HCT116 (cell line): ENCODE measurements around the gene DERA. TPM values are rescaled to one million over a fixed set of nuclear protein-coding genes. Genes with fewer than 3 reads are reported as not detected.

Source experiments
- ATAC-seq: fragments of 200-7000 bp; cut with Tn5 transposase; 2 replicates; pipeline ENCODE4 v1.9.1; 2020; ENCODE audit warnings: mild to moderate bottlenecking, moderate library complexity
- BruUV-seq: library from RNA; stranded (reverse); fragments of 400-500 nt; replicated peaks from 2 replicates; lab custom pipeline; 2021; lab: Mats Ljungman, UMichigan
- CTCF ChIA-PET: fragments of 300-600 bp; sonication (Branson Sonifier 250); formaldehyde crosslinking; loops from one replicate; lab custom pipeline; 2021; ENCODE audit warnings: antibody characterized with exemption; lab: Charles Lee
- POLR2A ChIA-PET: fragments of 300-600, 350-600 bp; sonication (Branson Sonifier 250); formaldehyde crosslinking; loops from one replicate; lab custom pipeline; 2021; ENCODE audit warnings: antibody characterized with exemption; lab: Charles Lee
- RAD21 ChIA-PET, 2 experiments: fragments of 300-600 bp; sonication (Branson Sonifier 250); formaldehyde crosslinking; loops; one replicate each; lab custom pipeline; 2023; ENCODE audit warnings: low total read pairs in 2 of 2; ENCODE audit not compliant: uncharacterized antibody in 2 of 2, unreplicated experiment in 2 of 2, low non-redundant PET in 1 of 2; lab: Charles Lee
- DNase-seq: peaks from one replicate; pipeline ENCODE4 v3.0.0-alpha.2; 2010; ENCODE audit warnings: low read depth, low spot score
- H2AFZ ChIP-seq: fragments of 200-600 bp; shearing (Covaris generic), sonication (generic); 2 replicates; pipeline ENCODE4 v1.6.1; 2017; ENCODE audit warnings: low read depth, mixed run types, mixed read lengths, antibody characterized with exemption, low read length; ENCODE audit not compliant: poor library complexity, severe bottlenecking
- H3K27ac ChIP-seq: 2 replicates; pipeline ENCODE4 v1.5.1; 2012; ENCODE audit warnings: low read depth, low read length
- H3K27me3 ChIP-seq: fragments of 200-600 bp; sonication (generic); 2 replicates; pipeline ENCODE4 v1.6.1; 2016; ENCODE audit warnings: mixed run types, low read length, mixed read lengths; ENCODE audit not compliant: insufficient read depth
- H3K36me3 ChIP-seq, 2 experiments: fragments of 200-500 bp in 1 of 2; fragments of 200-600 bp in 1 of 2; sonication (Bioruptor generic) in 1 of 2; sonication (generic) in 1 of 2; 2 replicates each; pipeline versions ENCODE4 v1.5.1 to v1.6.1; 2014 to 2016; ENCODE audit warnings: low read length in 2 of 2, inconsistent platforms in 1 of 2, mixed read lengths in 1 of 2, mixed run types in 1 of 2; ENCODE audit not compliant: insufficient read depth in 2 of 2, control insufficient read depth in 1 of 2
- H3K4me1 ChIP-seq, 2 experiments: fragments of 200-600 bp in 1 of 2; sonication (generic) in 1 of 2; 2 replicates each; pipeline versions ENCODE4 v1.5.1 to v1.6.1; 2012 to 2017; ENCODE audit warnings: low read length in 2 of 2, inconsistent platforms in 1 of 2, mild to moderate bottlenecking in 1 of 2, mixed read lengths in 1 of 2, mixed run types in 1 of 2, moderate library complexity in 1 of 2; ENCODE audit not compliant: insufficient read depth in 2 of 2, control insufficient read depth in 1 of 2
- H3K4me2 ChIP-seq: fragments of 200-600 bp; sonication (generic); 2 replicates; pipeline ENCODE4 v1.6.1; 2017; ENCODE audit warnings: mixed run types, low read length, mixed read lengths
- H3K4me3 ChIP-seq, 2 experiments: fragments of 200-600 bp in 1 of 2; sonication (generic) in 1 of 2; replicated peaks in 1 of 2; 2 replicates each; pipeline ENCODE4 v1.5.1; 2011 to 2016; ENCODE audit warnings: low read length in 2 of 2, control low read depth in 1 of 2, low read depth in 1 of 2, mild to moderate bottlenecking in 1 of 2, mixed read lengths in 1 of 2, mixed run types in 1 of 2
- H3K79me2 ChIP-seq: fragments of 200-600 bp; sonication (generic); 2 replicates; pipeline ENCODE4 v1.6.1; 2017; ENCODE audit warnings: mild to moderate bottlenecking, mixed run types, low read length, moderate library complexity, mixed read lengths; ENCODE audit not compliant: insufficient read depth
- H3K9ac ChIP-seq: fragments of 200-600 bp; sonication (generic); 2 replicates; pipeline ENCODE4 v1.6.1; 2016; ENCODE audit warnings: low read length, mixed read lengths
- H3K9me2 ChIP-seq: fragments of 200-600 bp; sonication (generic), shearing (Covaris generic); 2 replicates; pipeline ENCODE4 v1.6.1; 2017; ENCODE audit warnings: mixed run types, mild to moderate bottlenecking, moderate library complexity; ENCODE audit not compliant: insufficient read depth
- H3K9me3 ChIP-seq, 2 experiments: fragments of 200-500 bp in 1 of 2; fragments of 200-600 bp in 1 of 2; sonication (Bioruptor generic) in 1 of 2; sonication (generic) in 1 of 2; 2 replicates each; pipeline ENCODE4 v1.6.1; 2014 to 2017; ENCODE audit warnings: low read length in 2 of 2, mixed read lengths in 2 of 2, inconsistent platforms in 1 of 2, low read depth in 1 of 2, mild to moderate bottlenecking in 1 of 2, mixed run types in 1 of 2, moderate library complexity in 1 of 2; ENCODE audit not compliant: control insufficient read depth in 1 of 2, insufficient read depth in 1 of 2
- H4K20me1 ChIP-seq: fragments of 200-600 bp; sonication (generic), shearing (Covaris generic); 2 replicates; pipeline ENCODE4 v1.6.1; 2017; ENCODE audit warnings: mixed run types, mild to moderate bottlenecking, moderate library complexity; ENCODE audit not compliant: insufficient read depth
- ATF3 ChIP-seq: IDR thresholded peaks from 2 replicates; pipeline ENCODE4 v1.6.1; 2012
- CBX3 ChIP-seq: IDR thresholded peaks from 2 replicates; pipeline ENCODE4 v1.6.1; 2012; ENCODE audit warnings: low read depth
- CTCF ChIP-seq, 3 experiments: fragments of 200-600 bp in 1 of 3; sonication (generic) in 1 of 3; IDR thresholded peaks in 2 of 3; conservative IDR thresholded peaks in 1 of 3; 2 replicates each; pipeline ENCODE4 v1.5.1; 2012 to 2017; ENCODE audit warnings: low read depth in 2 of 3, low read length in 2 of 3, antibody characterized with exemption in 1 of 3, borderline replicate concordance in 1 of 3, control low read depth in 1 of 3, mild to moderate bottlenecking in 1 of 3, mixed read lengths in 1 of 3, mixed run types in 1 of 3, moderate library complexity in 1 of 3; ENCODE audit not compliant: insufficient read depth in 1 of 3
- EGR1 ChIP-seq: IDR thresholded peaks from 2 replicates; pipeline ENCODE4 v1.6.1; 2012; ENCODE audit warnings: low read depth
- RAD21 ChIP-seq: IDR thresholded peaks from 2 replicates; pipeline ENCODE4 v1.6.1; 2012; ENCODE audit warnings: low read depth, mild to moderate bottlenecking
- REST ChIP-seq: IDR thresholded peaks from 2 replicates; pipeline ENCODE4 v1.6.1; 2012; ENCODE audit warnings: low read depth
- SP1 ChIP-seq: IDR thresholded peaks from 2 replicates; pipeline ENCODE4 v1.6.1; 2012; ENCODE audit warnings: low read depth
- ZFX ChIP-seq: fragments of 450-650 bp; IDR thresholded peaks from 2 replicates; pipeline ENCODE4 v1.6.1; 2017
- intact Hi-C: fragments of 100-400 bp; cut with micrococcal nuclease; formaldehyde crosslinking; loops from 2 replicates; pipeline ENCODE4 v1.10.0; 2022
- total RNA-seq: library from RNA; stranded (reverse); gene quantifications from one replicate; pipeline ENCODE4 v1.2.1, GENCODE V29; 2021; ENCODE audit not compliant: unreplicated experiment

The DERA gene
- total RNA-seq, 1 experiment from 2014 or later = 32.6 TPM

- intact Hi-C loops = loop anchor here (1.0 kb wide), 1 partner anchor 378 kb away; no protein-coding TSS in a partner anchor
- H3K9me2 ChIP-seq = no peaks in the 10 kb centered on the region
- no peak overlapping the region for H3K27ac ChIP-seq
- TF ChIP-seq ZFX (no peak), REST (no peak), EGR1 (no peak), ATF3 (no peak), SP1 (no peak), RAD21 (peak; percentile 43), CTCF (IDR thresholded peaks at IDR 0.05 in 2 of 3, conservative IDR thresholded peaks at IDR 0.05 in 1 of 3; ENCODE audit: borderline replicate concordance in 1 of 3, insufficient read depth in 1 of 3, low read depth in 2 of 3, low read length in 2 of 3) (peak in 2 of 3 experiments; percentile 29 to 53; a peak in 3 of 6 replicates), CBX3 (no peak)
- H3K4me2 ChIP-seq = no peak overlapping the region
- DNase-seq (no peak), ATAC-seq (no peak)
- no TSS peak for BruUV-seq
- H3K9ac ChIP-seq = no peak overlapping the region
- no peak overlapping the region for H3K4me3 ChIP-seq
- no peak overlapping the region for H2AFZ ChIP-seq
- ChIA-PET CTCF (no interaction called here), POLR2A (no interaction called here), RAD21 (no interaction called here)
- peaks cover 0 to 7% of the 10 kb centered on the region in 2 experiments; a peak in 1 of 4 replicates for H3K4me1 ChIP-seq
- H3K27me3 ChIP-seq = no peaks in the 10 kb centered on the region
- no peaks in the 10 kb centered on the region for H4K20me1 ChIP-seq
- no peaks in the 10 kb centered on the region for H3K79me2 ChIP-seq
- no peaks in the 10 kb centered on the region for H3K36me3 ChIP-seq
- H3K9me3 ChIP-seq = no peaks in the 10 kb centered on the region
Measured at GRCh38 chr12:15982471-15982870, 71.3 kb downstream of the DERA start.
